DMS114 treated with DMSO at 0.1 percent for 48 hours (cell line): Measurements from ENCODE around the gene USP54.

Experiments
- DNase-seq: peaks from one replicate; lab custom pipeline; 2025; ENCODE audit not compliant: unreplicated experiment; lab: John Stamatoyannopoulos, UW

The USP54 gene

GRCh38 chr10:73537288-73537687 lies 53.9 kb downstream of the USP54 start:
- no peak for DNase-seq

- no peak for DNase-seq
Observed at GRCh38 chr10:73534857-73535256, 56.3 kb downstream of the USP54 start.

- peak; percentile 85 for DNase-seq
Observed at GRCh38 chr10:73529089-73529832, 61.9 kb downstream of the USP54 start.

GRCh38 chr10:73522263-73522662 lies 68.9 kb downstream of the USP54 start:
- no peak for DNase-seq

GRCh38 chr10:73519336-73519735 lies 71.8 kb downstream of the USP54 start:
- DNase-seq: no peak

GRCh38 chr10:73517166-73517888 lies 73.8 kb downstream of the USP54 start:
- DNase-seq: no peak

- no peak for DNase-seq
Observed at GRCh38 chr10:73512207-73512743, 78.9 kb downstream of the USP54 start.

- DNase-seq: no peak
Observed at GRCh38 chr10:73509695-73510094, 81.4 kb downstream of the USP54 start.

- DNase-seq: no peak
Observed at GRCh38 chr10:73506491-73506890, 84.7 kb downstream of the USP54 start.

GRCh38 chr10:73506074-73506473 lies 85.1 kb downstream of the USP54 start:
- no peak for DNase-seq

GRCh38 chr10:73503037-73503436 lies 88.1 kb downstream of the USP54 start:
- no peak for DNase-seq

DNA sequence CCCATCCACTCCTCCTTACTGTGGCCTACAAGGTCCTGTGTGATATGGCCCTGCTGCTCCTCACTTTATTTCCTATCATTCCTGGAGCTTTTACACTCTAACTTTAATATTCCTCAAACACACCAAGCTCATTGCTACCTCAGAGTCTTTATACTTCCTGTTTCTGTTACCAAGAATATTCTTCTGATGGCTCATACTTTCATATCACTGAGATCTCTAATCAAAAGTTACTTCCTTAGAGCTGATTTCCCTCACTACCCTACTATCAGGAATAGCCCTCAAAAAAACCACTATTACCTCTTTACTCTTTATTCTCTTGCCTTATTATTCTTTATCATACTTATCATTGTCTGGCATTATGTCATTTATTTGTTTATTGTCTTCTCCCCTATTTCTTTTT lies 89.5 kb downstream of the USP54 start:
- no peak for DNase-seq

DNA sequence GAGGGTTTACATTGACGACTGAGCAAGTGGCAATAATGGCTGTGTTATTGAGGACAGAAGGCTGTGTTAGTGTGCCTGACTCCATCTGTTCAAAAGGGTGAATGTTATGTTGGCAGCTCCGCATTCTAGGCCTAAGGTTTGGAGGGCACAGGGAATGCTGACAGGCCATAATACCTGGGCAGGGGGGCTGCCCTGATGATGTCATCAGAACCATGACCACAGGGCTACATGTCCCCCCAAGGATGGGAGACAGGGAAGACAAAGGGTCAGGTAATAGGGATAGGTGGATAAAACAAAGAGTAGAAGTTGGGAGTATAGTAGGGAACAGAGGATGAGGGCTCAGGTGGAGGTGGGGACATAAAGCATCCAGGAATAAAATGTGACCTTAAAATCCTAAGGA lies 93.5 kb downstream of the USP54 start:
- no peak for DNase-seq

DNA sequence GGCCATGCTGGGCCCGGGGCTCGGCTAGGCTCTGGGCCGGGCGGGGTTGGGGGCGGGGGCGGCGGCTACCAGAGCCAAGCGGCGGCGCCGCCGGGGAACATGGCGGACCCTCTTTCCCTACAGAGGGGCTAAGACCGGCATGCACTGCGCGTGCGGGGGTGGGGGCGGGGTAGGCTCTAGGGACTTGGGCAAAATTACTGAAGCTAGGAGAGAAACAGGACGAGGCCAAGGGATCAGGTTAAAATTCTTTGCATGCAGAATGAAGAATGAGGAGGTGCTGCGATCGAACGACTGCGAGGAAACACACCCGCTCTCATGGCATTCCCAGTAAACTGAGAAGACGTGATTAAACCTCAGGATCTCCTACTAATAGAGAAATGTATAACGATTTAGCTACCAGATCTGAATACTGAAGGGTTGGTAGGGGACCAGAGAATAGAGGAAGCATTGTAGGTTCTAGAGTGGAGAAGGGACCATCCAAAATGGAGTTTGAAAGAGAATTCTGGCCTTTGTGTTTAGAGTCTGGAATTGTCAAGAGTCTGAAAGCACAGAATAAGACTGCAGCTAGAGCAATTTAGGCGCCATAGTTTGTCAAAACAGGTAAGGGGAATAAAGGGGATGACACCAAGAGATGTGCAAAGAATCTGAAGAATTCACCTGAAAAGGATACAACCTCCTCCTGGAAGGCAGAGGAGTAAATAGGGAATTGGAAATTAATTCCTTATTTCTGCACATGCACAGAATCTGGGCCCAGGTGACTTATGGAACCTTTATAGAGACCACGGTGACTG lies 95.1 kb downstream of the USP54 start, which contains the start of gene PPP3CB:
PPP3CB (minus strand) TSS at position 141 of the 791 bp plus-strand sequence; CDS start at position 6, 135 bp downstream.
- peak; percentile 94 for DNase-seq

GRCh38 chr10:73495226-73495883 lies 95.8 kb downstream of the USP54 start:
- DNase-seq: peak; percentile 65

DNA sequence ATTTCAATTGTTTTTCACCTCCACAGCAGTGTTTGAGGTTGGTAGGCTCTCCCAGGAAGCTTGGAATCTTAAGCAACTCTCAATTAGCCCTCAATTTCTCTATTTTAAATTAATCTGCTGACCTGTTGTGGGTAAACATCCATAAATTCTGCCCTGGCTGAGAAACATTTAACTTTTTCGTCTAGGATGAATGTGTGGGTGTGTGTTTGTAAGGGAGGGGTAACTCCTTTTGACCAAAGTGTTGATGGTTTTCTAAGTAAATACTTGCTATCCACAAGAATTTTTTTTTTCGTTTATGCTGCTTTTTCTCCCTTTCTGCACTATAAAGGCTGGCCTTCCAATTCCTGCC lies 96.3 kb downstream of the USP54 start:
- no peak for DNase-seq

DNA sequence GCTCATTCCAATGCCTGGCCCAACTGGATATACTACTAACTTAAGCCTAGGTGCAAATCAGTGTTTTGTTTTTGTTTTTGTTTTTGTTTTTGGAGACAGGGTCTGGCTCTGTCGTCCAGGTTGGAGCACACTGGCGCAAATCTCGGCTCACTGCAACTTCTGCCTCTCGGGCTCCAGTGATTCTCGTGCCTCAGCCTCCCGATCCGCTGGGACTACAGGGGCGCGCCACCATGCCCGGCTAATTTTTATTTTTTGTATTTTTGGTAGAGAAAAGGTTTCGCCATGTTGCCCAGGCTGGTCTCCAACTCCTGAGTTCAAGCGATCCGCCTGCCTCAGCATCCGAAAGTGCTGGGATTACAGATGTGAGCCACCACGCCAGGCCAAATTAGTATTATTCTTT lies 96.9 kb downstream of the USP54 start:
- DNase-seq: peak; percentile 41

DNA sequence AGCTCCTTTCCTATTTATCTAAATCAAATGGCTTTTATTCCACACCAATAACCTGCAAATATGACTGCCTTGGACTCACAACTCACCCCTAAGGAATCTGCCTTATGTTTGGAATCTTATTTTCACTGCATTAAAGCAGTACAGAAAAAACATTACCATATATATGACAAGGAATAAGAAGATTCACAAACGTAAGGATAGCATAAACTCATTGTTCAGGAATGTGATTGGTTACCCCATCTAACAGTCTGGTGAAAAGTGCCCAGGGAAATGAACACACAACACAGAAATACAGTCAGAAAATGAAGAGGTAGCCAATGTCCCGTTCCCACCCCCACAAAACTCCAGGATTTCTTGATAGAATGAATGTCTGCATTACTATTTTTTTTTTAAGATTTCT lies 97.4 kb downstream of the USP54 start:
- DNase-seq: peak; percentile 41

DNA sequence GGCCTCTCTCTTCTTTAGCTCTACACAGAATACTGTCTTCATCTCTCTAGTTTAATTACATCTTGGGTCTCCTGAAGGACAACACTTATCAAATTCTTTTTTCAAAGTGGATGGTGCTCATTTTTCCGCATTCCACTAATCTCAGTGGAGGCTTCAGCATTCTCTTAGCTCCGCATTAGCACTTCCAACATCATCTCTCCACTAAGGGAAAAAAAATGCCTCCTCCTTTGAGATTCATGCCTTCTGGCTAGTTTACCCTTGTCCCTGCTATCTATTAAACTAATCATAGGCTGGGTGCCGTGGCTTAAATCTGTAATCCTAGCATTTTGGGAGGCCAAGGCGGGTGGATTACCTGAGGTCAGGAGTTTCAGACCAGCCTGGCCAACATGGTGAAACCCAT lies 104.5 kb downstream of the USP54 start:
- no peak for DNase-seq

DNA sequence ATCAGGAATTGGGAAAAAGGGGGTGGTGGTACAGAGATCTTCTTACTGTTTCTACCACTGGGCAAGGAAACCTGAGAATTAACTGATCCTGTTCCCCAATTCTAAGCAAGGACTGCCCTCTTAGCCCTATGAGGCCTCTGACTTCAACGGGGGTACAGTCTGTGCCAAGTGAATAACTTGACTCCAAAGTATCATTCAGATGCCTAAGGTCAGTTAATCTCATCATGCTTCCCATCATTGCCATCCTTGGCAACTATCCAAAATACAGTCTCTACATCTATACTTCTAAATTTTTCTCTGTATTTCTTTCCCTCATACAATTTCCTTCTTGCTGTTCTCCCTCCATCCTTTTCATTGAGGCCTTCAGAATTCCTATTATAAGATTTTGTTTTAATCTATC lies 105.8 kb downstream of the USP54 start:
- no peak for DNase-seq

DNA sequence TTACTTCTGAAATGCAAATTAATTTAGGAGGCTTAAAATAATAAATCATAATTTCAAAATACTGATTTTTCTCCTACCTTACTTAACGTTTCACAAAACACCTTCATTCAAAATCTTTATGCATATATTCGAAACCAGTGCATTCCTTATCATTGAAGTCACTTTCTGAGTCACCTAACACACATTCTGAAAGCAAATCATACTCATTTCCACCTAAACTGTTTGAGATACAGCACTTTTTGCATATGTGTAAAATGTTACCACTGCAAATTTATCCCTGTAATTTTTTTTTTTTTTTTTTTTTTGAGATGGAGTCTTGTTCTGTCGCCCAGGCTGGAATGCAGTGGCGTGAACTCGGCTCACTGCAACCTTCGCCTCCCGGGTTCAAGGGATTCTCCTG lies 111.0 kb downstream of the USP54 start:
- DNase-seq: no peak
